ENCODE measurements around the gene CPS1.

CPS1 gene

GRCh38 chr2:210546424-210547208 is 9.8 kb upstream of the CPS1 start:
- no peak for DNase-seq (ENCODE audit: low read depth in 2 of 3, low spot score in 2 of 3)

- DNase-seq (ENCODE audit: low read depth in 2 of 3, low spot score in 2 of 3), result no peak
Measured at GRCh38 chr2:210548031-210548430, 8.4 kb upstream of the CPS1 start.

- no peak for DNase-seq (ENCODE audit: low read depth in 2 of 3, low spot score in 2 of 3)
Measured at GRCh38 chr2:210548878-210549384, 7.5 kb upstream of the CPS1 start.

GRCh38 chr2:210551001-210551400 is 5.4 kb upstream of the CPS1 start:
- no peak for DNase-seq (ENCODE audit: low read depth in 2 of 3, low spot score in 2 of 3)

GRCh38 chr2:210553373-210553772 is 3.0 kb upstream of the CPS1 start:
- no peak for DNase-seq (ENCODE audit: low read depth in 2 of 3, low spot score in 2 of 3)

GRCh38 chr2:210555555-210555954 is 844 bp upstream of the CPS1 start:
- DNase-seq (ENCODE audit: low read depth in 2 of 3, low spot score in 2 of 3), result no peak

GRCh38 chr2:210557721-210558120 is 1.3 kb downstream of the CPS1 start:
- DNase-seq (ENCODE audit: low read depth in 2 of 3, low spot score in 2 of 3), result no peak

- DNase-seq (ENCODE audit: low read depth in 2 of 3, low spot score in 2 of 3), result no peak
Measured at GRCh38 chr2:210558708-210559107, 2.3 kb downstream of the CPS1 start.

GRCh38 chr2:210559182-210559581 is 2.8 kb downstream of the CPS1 start:
- DNase-seq (ENCODE audit: low read depth in 2 of 3, low spot score in 2 of 3), result no peak

GRCh38 chr2:210561475-210561874 is 5.1 kb downstream of the CPS1 start:
- DNase-seq (ENCODE audit: low read depth in 2 of 3, low spot score in 2 of 3), result no peak

GRCh38 chr2:210562091-210562490 is 5.7 kb downstream of the CPS1 start:
- no peak for DNase-seq (ENCODE audit: low read depth in 2 of 3, low spot score in 2 of 3)

- no peak for DNase-seq (ENCODE audit: low read depth in 2 of 3, low spot score in 2 of 3)
Measured at GRCh38 chr2:210562502-210563080, 6.2 kb downstream of the CPS1 start.

- no peak for DNase-seq (ENCODE audit: low read depth in 2 of 3, low spot score in 2 of 3)
Measured at GRCh38 chr2:210567279-210567678, 10.9 kb downstream of the CPS1 start.

GRCh38 chr2:210568108-210568507 is 11.7 kb downstream of the CPS1 start:
- no peak for DNase-seq (ENCODE audit: low read depth in 2 of 3, low spot score in 2 of 3)

- DNase-seq (ENCODE audit: low read depth in 2 of 3, low spot score in 2 of 3), result no peak
Measured at GRCh38 chr2:210577263-210578071, 21.1 kb downstream of the CPS1 start.

- no peak for DNase-seq (ENCODE audit: low read depth in 2 of 3, low spot score in 2 of 3)
Measured at GRCh38 chr2:210584834-210585233, 28.4 kb downstream of the CPS1 start.

GRCh38 chr2:210586381-210586780 is 30.0 kb downstream of the CPS1 start:
- DNase-seq (ENCODE audit: low read depth in 2 of 3, low spot score in 2 of 3), result no peak

- no peak for DNase-seq (ENCODE audit: low read depth in 2 of 3, low spot score in 2 of 3)
Measured at GRCh38 chr2:210591663-210592062, 35.3 kb downstream of the CPS1 start.

GRCh38 chr2:210592726-210593125 is 36.3 kb downstream of the CPS1 start:
- DNase-seq (ENCODE audit: low read depth in 2 of 3, low spot score in 2 of 3), result no peak

- no peak for DNase-seq (ENCODE audit: low read depth in 2 of 3, low spot score in 2 of 3)
Measured at GRCh38 chr2:210593166-210593565, 36.8 kb downstream of the CPS1 start.

GRCh38 chr2:210598219-210598618 is 41.8 kb downstream of the CPS1 start:
- no peak for DNase-seq (ENCODE audit: low read depth in 2 of 3, low spot score in 2 of 3)

GRCh38 chr2:210599476-210599875 is 43.1 kb downstream of the CPS1 start:
- DNase-seq (ENCODE audit: low read depth in 2 of 3, low spot score in 2 of 3), result no peak

Data from activated CD8-positive, alpha-beta memory T cell treated with anti-CD3 and anti-CD28 coated beads for 48 hours (primary cell).